Stomach (tissue), 9 donors: Measurements from ENCODE around the gene COL11A1. TPM values are rescaled to one million over a fixed set of nuclear protein-coding genes. Genes with fewer than 3 reads are reported as not detected.
"Not testable (repeated sequence)": the region's sequence is repeated elsewhere in the genome, so short reads cannot be mapped to it uniquely, and the experiment has no call there.

Experiments
- DNase-seq, 2 donors: peaks; one replicate each; pipeline versions ENCODE4 v3.0.0 to v3.0.0-alpha.2; 2013 to 2019
- H3K27ac ChIP-seq, 5 donors: fragments of 200-600 bp in 4 of 5; sonication (generic) in 4 of 5; one replicate each; pipeline ENCODE4 v1.5.1; 2013 to 2019; ENCODE audit warnings: mild to moderate bottlenecking in 1 of 5, moderate library complexity in 1 of 5
- H3K27me3 ChIP-seq, 3 donors: fragments of 200-600 bp; sonication (generic); one replicate each; pipeline ENCODE4 v1.5.1; 2017 to 2019; ENCODE audit warnings: mixed run types in 1 of 3
- H3K36me3 ChIP-seq, 4 donors: fragments of 200-600 bp; sonication (generic); 1 replicate in 3 of 4; 2 replicates in 1 of 4; pipeline ENCODE4 v1.5.1; 2016 to 2019
- H3K4me1 ChIP-seq, 4 donors: fragments of 200-600 bp; sonication (generic); one replicate each; pipeline ENCODE4 v1.5.1; 2016 to 2019
- H3K4me3 ChIP-seq, 4 donors: fragments of 200-600 bp; sonication (generic) in 3 of 4; one replicate each; pipeline ENCODE4 v1.5.1; 2016 to 2019; ENCODE audit warnings: mild to moderate bottlenecking in 1 of 4
- H3K9me3 ChIP-seq, 4 donors: fragments of 200-600 bp; sonication (generic); one replicate each; pipeline ENCODE4 v1.5.1; 2016 to 2019
- CTCF ChIP-seq, 7 experiments: fragments of 450-650 bp in 4 of 7; fragments of 200-600 bp in 3 of 7; sonication (generic) in 3 of 7; IDR thresholded peaks; one replicate each; pipeline ENCODE4 v1.5.1; 2016 to 2019; ENCODE audit warnings: antibody characterized with exemption in 7 of 7, control low read depth in 2 of 7, mild to moderate bottlenecking in 1 of 7
- EP300 ChIP-seq: sonication (generic); formaldehyde crosslinking; IDR thresholded peaks from one replicate; pipeline ENCODE4 v1.6.1; 2017; ENCODE audit warnings: antibody characterized with exemption
- POLR2A ChIP-seq, 4 donors: fragments of 450-650 bp; IDR thresholded peaks; one replicate each; pipeline ENCODE4 v1.6.1; 2016; ENCODE audit warnings: antibody characterized with exemption in 4 of 4, control low read depth in 2 of 4, mild to moderate bottlenecking in 1 of 4, moderate library complexity in 1 of 4
- POLR2AphosphoS5 ChIP-seq, 3 donors: sonication (generic); formaldehyde crosslinking; IDR thresholded peaks; one replicate each; pipeline ENCODE4 v1.6.1; 2016; ENCODE audit warnings: antibody characterized with exemption in 3 of 3
- WGBS, 5 donors: extraction: QIAGEN DNeasy Blood & Tissue Kit in 3 of 5; methylation state at CpG; one replicate each; pipeline versions ENCODE4 v1.1.5 to v1.1.7; 2013 to 2018; 5-methylcytosine and 5-hydroxymethylcytosine counted together
- intact Hi-C: fragments of 100-400 bp; cut with DNase I; formaldehyde crosslinking; loops from one replicate; pipeline ENCODE4 v1.15.1; 2023; ENCODE audit warnings: low total_unique reads
- polyA plus RNA-seq, 3 donors: library from polyadenylated mRNA; stranded (reverse); fragments of 200-250 nt; gene quantifications; one replicate each; pipeline ENCODE4 v1.2.3, GENCODE V29; 2013
- total RNA-seq, 5 donors: library from RNA; depleted of rRNA; stranded (reverse); fragments of >200 nt; gene quantifications; one replicate each; pipeline versions ENCODE4 v1.1.0 to v1.2.3, GENCODE V29; 2014 to 2016
- donor health status: healthy with polysubstance abuse.
- donor health status: Bipolar disorder and iron deficiency.
- donor health status: healthy.

Gene COL11A1
- total and polyA plus RNA-seq, 8 donors, result under 0.01 to 7.0 (median 0.29) TPM; not detected in 5

GRCh38 chr1:103144681-103145080 lies 36.4 kb upstream of the COL11A1 start:
- no peaks in the 10 kb centered on the region for H3K27me3 ChIP-seq
- intact Hi-C loops, result no loop called here
- WGBS, 5 donors, result 54 to 67% (median 63%) methylated on average over 2 of the region's 2 CpGs
- TF ChIP-seq CTCF (IDR thresholded peaks at IDR 0.05) (no peak), POLR2AphosphoS5 (IDR thresholded peaks at IDR 0.05) (no peak), POLR2A (IDR thresholded peaks at IDR 0.05) (no peak), EP300 (no peak)
- H3K4me1 ChIP-seq, result no peaks in the 10 kb centered on the region
- no peak overlapping the region for H3K27ac ChIP-seq
- H3K4me3 ChIP-seq, result no peak overlapping the region
- no peaks in the 10 kb centered on the region for H3K9me3 ChIP-seq
- H3K36me3 ChIP-seq, result no peaks in the 10 kb centered on the region
- no peak for DNase-seq

GRCh38 chr1:103142461-103142860 lies 34.1 kb upstream of the COL11A1 start:
- 26 to 36% (median 29%) methylated on average over 2 of the region's 2 CpGs for WGBS, 5 donors
- intact Hi-C loops, result no loop called here
- Histone ChIP-seq H3K27me3 (no peaks in the 10 kb centered on the region), H3K27ac (no peak overlapping the region), H3K4me1 (no peaks in the 10 kb centered on the region), H3K4me3 (no peak overlapping the region), H3K9me3 (no peaks in the 10 kb centered on the region), H3K36me3 (no peaks in the 10 kb centered on the region)
- TF ChIP-seq CTCF (IDR thresholded peaks at IDR 0.05) (no peak), POLR2AphosphoS5 (IDR thresholded peaks at IDR 0.05) (no peak), POLR2A (IDR thresholded peaks at IDR 0.05) (no peak), EP300 (no peak)
- DNase-seq, result no peak

GRCh38 chr1:103129796-103130195 lies 21.5 kb upstream of the COL11A1 start:
- Histone ChIP-seq H3K9me3 (no peaks in the 10 kb centered on the region), H3K27me3 (no peaks in the 10 kb centered on the region), H3K36me3 (no peaks in the 10 kb centered on the region), H3K27ac (no peak overlapping the region), H3K4me1 (no peaks in the 10 kb centered on the region), H3K4me3 (no peak overlapping the region)
- intact Hi-C loops, result no loop called here
- 59 to 68% (median 63%) methylated on average over 1 of the region's 1 CpG for WGBS, 5 donors
- no peak for TF ChIP-seq POLR2A (IDR thresholded peaks at IDR 0.05)
- TF ChIP-seq EP300, result no peak
- no peak for TF ChIP-seq CTCF (IDR thresholded peaks at IDR 0.05)
- no peak for DNase-seq

GRCh38 chr1:103129255-103129654 lies 20.9 kb upstream of the COL11A1 start:
- no peaks in the 10 kb centered on the region for H3K9me3 ChIP-seq
- no peak overlapping the region for H3K4me3 ChIP-seq
- no peaks in the 10 kb centered on the region for H3K27me3 ChIP-seq
- no peak for DNase-seq
- H3K27ac ChIP-seq, result no peak overlapping the region
- intact Hi-C loops, result no loop called here
- no peaks in the 10 kb centered on the region for H3K4me1 ChIP-seq
- TF ChIP-seq POLR2AphosphoS5 (IDR thresholded peaks at IDR 0.05) (no peak), CTCF (IDR thresholded peaks at IDR 0.05) (no peak), EP300 (no peak), POLR2A (IDR thresholded peaks at IDR 0.05) (no peak)
- 0 to 90% (median 45%) methylated on average over 1 of the region's 1 CpG for WGBS, 5 donors
- H3K36me3 ChIP-seq, result no peaks in the 10 kb centered on the region

- H3K27me3 ChIP-seq, H3K4me3 ChIP-seq, H3K36me3 ChIP-seq, DNase-seq, H3K4me1 ChIP-seq, intact Hi-C loops, H3K9me3 ChIP-seq, H3K27ac ChIP-seq: not testable (repeated sequence)
- 65 to 77% (median 76%) methylated on average over 2 of the region's 2 CpGs for WGBS, 5 donors
Measured at GRCh38 chr1:103128256-103128655, 19.9 kb upstream of the COL11A1 start.
